Activated CD8-positive, alpha-beta T cell treated with anti-CD3 and anti-CD28 coated beads for 36 hours (primary cell): Measurements from ENCODE around the gene RLBP1. TPM values are rescaled to one million over a fixed set of nuclear protein-coding genes. Genes with fewer than 3 reads are reported as not detected.
"Not testable (repeated sequence)": the region's sequence is repeated elsewhere in the genome, so short reads cannot be mapped to it uniquely, and the experiment has no call there.

ENCODE experiments used
- ATAC-seq: fragments of 200-7000 bp; cut with Tn5 transposase; one replicate; pipeline ENCODE4 v1.10.0; 2021; ENCODE audit warnings: mild to moderate bottlenecking, moderate library complexity
- CTCF ChIA-PET: fragments of 350-600 bp; sonication (Branson Sonifier 250); formaldehyde crosslinking; loops from one replicate; lab custom pipeline; 2021; ENCODE audit warnings: antibody characterized with exemption; lab: Charles Lee
- POLR2A ChIA-PET: fragments of 350-600 bp; sonication (Branson Sonifier 250); formaldehyde crosslinking; loops from one replicate; lab custom pipeline; 2021; ENCODE audit warnings: antibody characterized with exemption; lab: Charles Lee
- DNase-seq: peaks from one replicate; pipeline ENCODE4 v3.0.0-alpha.2; 2020
- H3K27ac Mint-ChIP-seq: one replicate; pipeline ENCODE4 v1.8.0; 2021; ENCODE audit warnings: mild to moderate bottlenecking, mixed read lengths
- H3K27me3 Mint-ChIP-seq: one replicate; pipeline ENCODE4 v1.8.0; 2021; ENCODE audit warnings: mixed read lengths
- H3K36me3 Mint-ChIP-seq: one replicate; pipeline ENCODE4 v1.8.0; 2021; ENCODE audit warnings: low read depth, mixed read lengths
- H3K4me1 Mint-ChIP-seq: one replicate; pipeline ENCODE4 v1.8.0; 2021; ENCODE audit warnings: low read depth, mixed read lengths
- H3K4me3 Mint-ChIP-seq: one replicate; pipeline ENCODE4 v1.8.0; 2021; ENCODE audit warnings: mild to moderate bottlenecking, moderate library complexity, mixed read lengths
- H3K9me3 Mint-ChIP-seq: one replicate; pipeline ENCODE4 v1.8.0; 2021; ENCODE audit warnings: mixed read lengths
- CTCF ChIP-seq: fragments of 200-600 bp; IDR thresholded peaks from one replicate; pipeline ENCODE4 v1.8.0; 2022; ENCODE audit warnings: antibody characterized with exemption, mild to moderate bottlenecking
- intact Hi-C: fragments of 100-400 bp; cut with micrococcal nuclease; formaldehyde crosslinking; loops from one replicate; pipeline ENCODE4 v1.10.0; 2022
- total RNA-seq, 2 experiments: library from RNA; stranded (reverse); gene quantifications; one replicate each; pipeline ENCODE4 v1.2.3, GENCODE V29; 2021

RLBP1 gene
- total RNA-seq, 2 experiments from 2014 or later: not detected

GRCh38 chr15:89243691-89244573 lies 22.6 kb upstream of the RLBP1 start, which contains the start of gene FANCI:
Gene FANCI, plus strand, starts transcription at chr15:89243979. Its CDS starts 3,669 bp downstream, at chr15:89247648.
- ATAC-seq (peak; percentile 96), DNase-seq (peak; percentile 99)
- Mint-ChIP-seq H3K27me3 (no peaks in the 10 kb centered on the region), H3K4me1 (peaks cover 31% of the 10 kb centered on the region), H3K4me3 (peak within 1 kb of the TSS; percentile 96), H3K27ac (peak within 1 kb of the TSS; percentile 93), H3K9me3 (no peaks in the 10 kb centered on the region), H3K36me3 (peaks cover 40% of the 10 kb centered on the region)
- POLR2A ChIA-PET: interaction anchor here (1.0 to 2.1 kb wide), 7 partner anchors 9 to 89 kb away, joined by 3 to 9 read pairs (median 5); no protein-coding TSS in a partner anchor
- no peak for TF ChIP-seq CTCF
- CTCF ChIA-PET: interaction anchor here (0.7 to 4.7 kb wide), 15 partner anchors 9 to 115 kb away, joined by 3 to 82 read pairs (median 4); partner anchors contain the start of gene POLG
- intact Hi-C loops: loop anchor here (2.0 kb wide), 1 partner anchor 37 kb away; no protein-coding TSS in a partner anchor

DNA sequence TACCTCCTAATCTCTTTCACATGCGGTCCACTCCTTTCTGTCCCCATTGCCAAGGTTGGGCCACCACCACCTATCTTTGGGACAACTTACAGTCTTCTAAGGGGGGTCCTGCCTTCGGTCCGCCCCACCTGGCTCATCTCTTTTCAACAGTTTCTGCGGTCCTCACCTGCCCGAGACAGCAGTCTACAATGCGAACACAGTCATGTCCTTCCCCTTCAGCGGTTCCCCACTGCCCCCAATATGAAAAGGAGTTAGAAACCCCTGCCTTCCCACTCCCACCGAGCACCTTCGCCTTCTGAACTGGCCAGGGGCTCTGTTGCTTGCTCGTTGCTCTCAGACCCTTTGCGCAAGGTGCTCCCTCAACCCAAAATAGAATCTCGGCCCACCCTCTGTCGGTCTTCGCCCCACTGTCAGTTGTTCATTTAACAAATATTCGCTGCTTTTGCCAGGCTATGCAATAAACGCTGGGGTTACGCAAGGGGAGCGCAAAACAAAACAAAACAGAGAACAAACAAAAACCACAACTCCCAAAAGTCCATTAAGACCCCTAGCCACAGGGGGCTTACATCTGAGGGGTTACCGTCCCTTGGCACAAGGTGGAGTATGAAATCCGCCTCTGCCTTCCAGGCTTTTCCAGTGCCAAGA lies 21.8 kb upstream of the RLBP1 start:
- Mint-ChIP-seq H3K9me3 (no peaks in the 10 kb centered on the region), H3K4me1 (peaks cover 29% of the 10 kb centered on the region), H3K36me3 (peaks cover 32% of the 10 kb centered on the region), H3K27ac (peak overlapping the region; percentile 93), H3K4me3 (peak overlapping the region; percentile 96), H3K27me3 (no peaks in the 10 kb centered on the region)
- ATAC-seq (no peak), DNase-seq (no peak)
- intact Hi-C loops: no loop called here
- CTCF ChIA-PET: interaction anchor here (1.2 to 4.7 kb wide), 9 partner anchors 10 to 115 kb away, joined by 3 to 82 read pairs (median 7); partner anchors contain the start of gene POLG
- TF ChIP-seq CTCF: no peak
- POLR2A ChIA-PET: interaction anchor here (1.1 to 2.1 kb wide), 4 partner anchors 36 to 115 kb away, joined by 3 to 9 read pairs (median 4); no protein-coding TSS in a partner anchor

- H3K9me3 Mint-ChIP-seq, H3K27ac Mint-ChIP-seq, H3K4me3 Mint-ChIP-seq, H3K4me1 Mint-ChIP-seq, H3K36me3 Mint-ChIP-seq, DNase-seq, ATAC-seq, intact Hi-C loops, H3K27me3 Mint-ChIP-seq: not testable (repeated sequence)
- ChIA-PET CTCF (interaction anchor here (3.1 kb wide), 1 partner anchor 33 kb away, joined by 17 read pairs; no protein-coding TSS in a partner anchor), POLR2A (interaction anchor here (0.6 kb wide), 1 partner anchor 747 kb away, joined by 3 read pairs; no protein-coding TSS in a partner anchor)
Observed at GRCh38 chr15:89239883-89240810, 18.8 kb upstream of the RLBP1 start.

DNA sequence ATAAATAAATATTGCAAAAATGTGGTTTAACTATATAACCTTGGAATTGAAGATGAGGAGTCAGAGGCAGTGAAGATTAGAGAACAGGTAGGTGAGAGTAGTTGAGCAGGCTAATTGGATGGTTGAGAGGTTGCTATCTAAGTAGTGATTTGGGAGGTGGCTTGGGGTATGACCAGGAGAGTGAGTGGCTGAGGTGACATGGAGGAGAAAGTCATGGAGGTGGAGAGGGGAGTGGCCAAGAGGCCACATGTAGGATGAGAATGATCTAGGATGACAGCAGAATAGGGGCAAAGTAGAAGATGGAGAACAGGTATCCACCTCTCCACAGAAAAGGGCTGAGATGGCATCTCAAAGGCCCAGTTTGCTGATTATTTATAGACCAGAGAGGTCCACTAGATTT lies 10.5 kb upstream of the RLBP1 start:
- Mint-ChIP-seq H3K27ac (no peak overlapping the region), H3K4me3 (no peak overlapping the region), H3K4me1 (peaks cover 5% of the 10 kb centered on the region), H3K9me3 (no peaks in the 10 kb centered on the region), H3K36me3 (no peaks in the 10 kb centered on the region), H3K27me3 (peaks cover 15% of the 10 kb centered on the region)
- intact Hi-C loops: no loop called here
- TF ChIP-seq CTCF: no peak
- POLR2A ChIA-PET: no interaction called here
- CTCF ChIA-PET: no interaction called here
- ATAC-seq (no peak), DNase-seq (no peak)
